Measurements from ENCODE around the gene CCT6B.
"Not testable (repeated sequence)": the region's sequence is repeated elsewhere in the genome, so short reads cannot be mapped to it uniquely, and the experiment has no call there.

CCT6B gene

GRCh38 chr17:34980681-34981537 lies 19.6 kb upstream of the CCT6B start:
- Histone ChIP-seq H3K4me3 (ENCODE audit: low read length in 2 of 2) (peak overlapping the region; percentile 82 to 83), H3K36me3 (ENCODE audit: control insufficient read depth in 2 of 2, insufficient read depth in 2 of 2, low read length in 2 of 2) (peaks cover 0 to 2% of the 10 kb centered on the region in 2 donors), H3K4me1 (ENCODE audit: control insufficient read depth in 2 of 2, insufficient read depth in 2 of 2, low read length in 2 of 2) (peaks cover 8 to 15% of the 10 kb centered on the region in 2 donors)

GRCh38 chr17:34980353-34980680 lies 19.1 kb upstream of the CCT6B start, which contains the start of gene LIG3:
Gene LIG3 (plus strand): TSS chr17:34980512. CDS start chr17:34983006, 2,494 bp downstream.
- peak within 1 kb of the TSS; percentile 88 to 97 for H3K9ac ChIP-seq (ENCODE audit: low read depth in 1 of 2, low read length in 2 of 2)
- H3K9me3 ChIP-seq (ENCODE audit: control insufficient read depth in 2 of 2, low read length in 2 of 2), result no peaks in the 10 kb centered on the region
- H3K4me1 ChIP-seq (ENCODE audit: control insufficient read depth in 2 of 2, insufficient read depth in 2 of 2, low read length in 2 of 2), result peaks cover 8 to 15% of the 10 kb centered on the region in 2 donors
- H3K36me3 ChIP-seq (ENCODE audit: control insufficient read depth in 2 of 2, insufficient read depth in 2 of 2, low read length in 2 of 2), result peaks cover 0 to 2% of the 10 kb centered on the region in 2 donors
- peak within 1 kb of the TSS; percentile 82 to 83 for H3K4me3 ChIP-seq (ENCODE audit: low read length in 2 of 2)
- H3K27ac ChIP-seq (ENCODE audit: low read depth in 2 of 2, low read length in 2 of 2), result peak within 1 kb of the TSS; percentile 95 to 97
- no peaks in the 10 kb centered on the region for H3K27me3 ChIP-seq (ENCODE audit: control insufficient read depth in 2 of 2, insufficient read depth in 2 of 2, low read length in 2 of 2)

More at GRCh38 chr17:34980681-34981537, 19.6 kb upstream of the CCT6B start:
- Histone ChIP-seq H3K27ac (ENCODE audit: low read depth in 2 of 2, low read length in 2 of 2) (peak overlapping the region; percentile 95 to 97), H3K9ac (ENCODE audit: low read depth in 1 of 2, low read length in 2 of 2) (peak overlapping the region; percentile 88 to 97), H3K9me3 (ENCODE audit: control insufficient read depth in 2 of 2, low read length in 2 of 2) (no peaks in the 10 kb centered on the region), H3K27me3 (ENCODE audit: control insufficient read depth in 2 of 2, insufficient read depth in 2 of 2, low read length in 2 of 2) (no peaks in the 10 kb centered on the region)

- peak overlapping the region; percentile 82 to 83 for H3K4me3 ChIP-seq (ENCODE audit: low read length in 2 of 2)
- peaks cover 8 to 15% of the 10 kb centered on the region in 2 donors for H3K4me1 ChIP-seq (ENCODE audit: control insufficient read depth in 2 of 2, insufficient read depth in 2 of 2, low read length in 2 of 2)
- no peaks in the 10 kb centered on the region for H3K27me3 ChIP-seq (ENCODE audit: control insufficient read depth in 2 of 2, insufficient read depth in 2 of 2, low read length in 2 of 2)
Measured at GRCh38 chr17:34979650-34980352, 18.5 kb upstream of the CCT6B start.

GRCh38 chr17:34979153-34979552 lies 17.9 kb upstream of the CCT6B start:
- no peaks in the 10 kb centered on the region for H3K27me3 ChIP-seq (ENCODE audit: control insufficient read depth in 2 of 2, insufficient read depth in 2 of 2, low read length in 2 of 2)
- no peak overlapping the region for H3K9ac ChIP-seq (ENCODE audit: low read depth in 1 of 2, low read length in 2 of 2)
- no peaks in the 10 kb centered on the region for H3K9me3 ChIP-seq (ENCODE audit: control insufficient read depth in 2 of 2, low read length in 2 of 2)
- H3K4me3 ChIP-seq (ENCODE audit: low read length in 2 of 2), result no peak overlapping the region
- H3K36me3 ChIP-seq (ENCODE audit: control insufficient read depth in 2 of 2, insufficient read depth in 2 of 2, low read length in 2 of 2), result peaks cover 0 to 2% of the 10 kb centered on the region in 2 donors
- H3K4me1 ChIP-seq (ENCODE audit: control insufficient read depth in 2 of 2, insufficient read depth in 2 of 2, low read length in 2 of 2), result peaks cover 8 to 15% of the 10 kb centered on the region in 2 donors
- H3K27ac ChIP-seq (ENCODE audit: low read depth in 2 of 2, low read length in 2 of 2), result no peak overlapping the region

More at GRCh38 chr17:34979650-34980352, 18.5 kb upstream of the CCT6B start:
- Histone ChIP-seq H3K9me3 (ENCODE audit: control insufficient read depth in 2 of 2, low read length in 2 of 2) (no peaks in the 10 kb centered on the region), H3K27ac (ENCODE audit: low read depth in 2 of 2, low read length in 2 of 2) (peak overlapping the region; percentile 95 to 97), H3K9ac (ENCODE audit: low read depth in 1 of 2, low read length in 2 of 2) (peak overlapping the region; percentile 88 to 97), H3K36me3 (ENCODE audit: control insufficient read depth in 2 of 2, insufficient read depth in 2 of 2, low read length in 2 of 2) (peaks cover 0 to 2% of the 10 kb centered on the region in 2 donors)

GRCh38 chr17:34974794-34975785 lies 13.8 kb upstream of the CCT6B start:
- Histone ChIP-seq H3K36me3 (ENCODE audit: control insufficient read depth in 2 of 2, insufficient read depth in 2 of 2, low read length in 2 of 2) (no peaks in the 10 kb centered on the region), H3K27me3 (ENCODE audit: control insufficient read depth in 2 of 2, insufficient read depth in 2 of 2, low read length in 2 of 2) (no peaks in the 10 kb centered on the region), H3K4me3 (ENCODE audit: low read length in 2 of 2) (no peak overlapping the region), H3K9me3 (ENCODE audit: control insufficient read depth in 2 of 2, low read length in 2 of 2) (no peaks in the 10 kb centered on the region), H3K9ac (ENCODE audit: low read depth in 1 of 2, low read length in 2 of 2) (no peak overlapping the region), H3K4me1 (ENCODE audit: control insufficient read depth in 2 of 2, insufficient read depth in 2 of 2, low read length in 2 of 2) (peaks cover 0 to 3% of the 10 kb centered on the region in 2 donors), H3K27ac (ENCODE audit: low read depth in 2 of 2, low read length in 2 of 2) (no peak overlapping the region)

- Histone ChIP-seq H3K4me1 (ENCODE audit: control insufficient read depth in 2 of 2, insufficient read depth in 2 of 2, low read length in 2 of 2) (no peaks in the 10 kb centered on the region), H3K4me3 (ENCODE audit: low read length in 2 of 2) (no peak overlapping the region), H3K36me3 (ENCODE audit: control insufficient read depth in 2 of 2, insufficient read depth in 2 of 2, low read length in 2 of 2) (no peaks in the 10 kb centered on the region), H3K9ac (ENCODE audit: low read depth in 1 of 2, low read length in 2 of 2) (no peak overlapping the region), H3K9me3 (ENCODE audit: control insufficient read depth in 2 of 2, low read length in 2 of 2) (no peaks in the 10 kb centered on the region), H3K27ac (ENCODE audit: low read depth in 2 of 2, low read length in 2 of 2) (no peak overlapping the region), H3K27me3 (ENCODE audit: control insufficient read depth in 2 of 2, insufficient read depth in 2 of 2, low read length in 2 of 2) (no peaks in the 10 kb centered on the region)
Measured at GRCh38 chr17:34974179-34974578, 12.9 kb upstream of the CCT6B start.

GRCh38 chr17:34958438-34958837 lies 2.8 kb downstream of the CCT6B start:
- Histone ChIP-seq H3K27ac (ENCODE audit: low read depth in 2 of 2, low read length in 2 of 2) (no peak overlapping the region), H3K27me3 (ENCODE audit: control insufficient read depth in 2 of 2, insufficient read depth in 2 of 2, low read length in 2 of 2) (no peaks in the 10 kb centered on the region), H3K9me3 (ENCODE audit: control insufficient read depth in 2 of 2, low read length in 2 of 2) (no peaks in the 10 kb centered on the region), H3K9ac (ENCODE audit: low read depth in 1 of 2, low read length in 2 of 2) (no peak overlapping the region), H3K4me3 (ENCODE audit: low read length in 2 of 2) (no peak overlapping the region), H3K4me1 (ENCODE audit: control insufficient read depth in 2 of 2, insufficient read depth in 2 of 2, low read length in 2 of 2) (peaks cover 8 to 15% of the 10 kb centered on the region in 2 donors), H3K36me3 (ENCODE audit: control insufficient read depth in 2 of 2, insufficient read depth in 2 of 2, low read length in 2 of 2) (no peaks in the 10 kb centered on the region)

GRCh38 chr17:34950780-34951179 lies 10.5 kb downstream of the CCT6B start:
- not testable (repeated sequence) for H3K4me1 ChIP-seq (ENCODE audit: control insufficient read depth in 2 of 2, insufficient read depth in 2 of 2, low read length in 2 of 2); H3K9ac ChIP-seq (ENCODE audit: low read depth in 1 of 2, low read length in 2 of 2); H3K27me3 ChIP-seq (ENCODE audit: control insufficient read depth in 2 of 2, insufficient read depth in 2 of 2, low read length in 2 of 2); H3K4me3 ChIP-seq (ENCODE audit: low read length in 2 of 2); H3K27ac ChIP-seq (ENCODE audit: low read depth in 2 of 2, low read length in 2 of 2); H3K9me3 ChIP-seq (ENCODE audit: control insufficient read depth in 2 of 2, low read length in 2 of 2); H3K36me3 ChIP-seq (ENCODE audit: control insufficient read depth in 2 of 2, insufficient read depth in 2 of 2, low read length in 2 of 2)

GRCh38 chr17:34930283-34930682 lies 31.0 kb downstream of the CCT6B start:
- H3K27me3 ChIP-seq (ENCODE audit: control insufficient read depth in 2 of 2, insufficient read depth in 2 of 2, low read length in 2 of 2), result no peaks in the 10 kb centered on the region
- no peak overlapping the region for H3K4me3 ChIP-seq (ENCODE audit: low read length in 2 of 2)
- no peaks in the 10 kb centered on the region for H3K9me3 ChIP-seq (ENCODE audit: control insufficient read depth in 2 of 2, low read length in 2 of 2)
- H3K36me3 ChIP-seq (ENCODE audit: control insufficient read depth in 2 of 2, insufficient read depth in 2 of 2, low read length in 2 of 2), result no peaks in the 10 kb centered on the region
- no peak overlapping the region for H3K27ac ChIP-seq (ENCODE audit: low read depth in 2 of 2, low read length in 2 of 2)
- no peak overlapping the region for H3K9ac ChIP-seq (ENCODE audit: low read depth in 1 of 2, low read length in 2 of 2)
- no peaks in the 10 kb centered on the region for H3K4me1 ChIP-seq (ENCODE audit: control insufficient read depth in 2 of 2, insufficient read depth in 2 of 2, low read length in 2 of 2)

Data from mucosa of rectum (tissue), 2 donors.